GM12892 (cell line): ENCODE results near the gene CNOT2.

Experiments used
- POLR2A ChIP-seq: IDR thresholded peaks from 2 replicates; pipeline ENCODE4 v1.6.1; 2011; ENCODE audit warnings: low read depth, low read length, control low read depth
- POLR2AphosphoS5 ChIP-seq: IDR thresholded peaks from 2 replicates; pipeline ENCODE4 v1.6.1; 2011; ENCODE audit warnings: low read depth, low read length, control low read depth
- TAF1 ChIP-seq: IDR thresholded peaks from 2 replicates; pipeline ENCODE4 v1.6.1; 2011; ENCODE audit warnings: low read depth, mild to moderate bottlenecking, control low read depth, low read length, borderline replicate concordance

DNA sequence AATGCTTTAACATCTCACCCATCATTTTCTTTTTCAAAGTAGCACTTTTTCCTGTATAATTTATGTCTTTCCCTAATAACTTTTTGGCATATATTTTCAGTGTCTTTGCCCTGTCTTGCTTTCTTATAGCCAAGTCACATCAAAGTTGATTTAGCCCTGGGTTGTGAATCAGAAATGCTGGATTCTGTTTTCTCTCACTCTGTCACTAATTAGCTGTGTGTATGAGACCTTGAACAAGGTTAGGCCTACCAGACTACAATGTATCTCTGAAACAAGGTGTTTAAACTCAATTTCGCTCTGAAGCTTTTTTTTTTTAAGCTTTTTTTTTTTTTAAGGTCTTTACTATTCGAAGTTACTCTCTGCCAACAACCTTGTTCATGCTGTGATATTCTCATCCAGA lies 25.7 kb downstream of the CNOT2 start:
- TF ChIP-seq POLR2A (no peak), POLR2AphosphoS5 (no peak), TAF1 (no peak)
